AG09309 (cell line): ENCODE measurements around the gene ARHGEF11.
"Not testable (repeated sequence)": the region's sequence is repeated elsewhere in the genome, so short reads cannot be mapped to it uniquely, and the experiment has no call there.

Source experiments
- DNase-seq: peaks from one replicate; pipeline ENCODE4 v3.0.0-alpha.2; 2010; ENCODE audit warnings: low read depth
- H3K4me3 ChIP-seq: 2 replicates; pipeline ENCODE4 v1.5.1; 2011; ENCODE audit warnings: mild to moderate bottlenecking, low read depth, low read length, moderate library complexity; ENCODE audit not compliant: control insufficient read depth
- TF ChIP-seq, protein P1 (sequence below): IDR thresholded peaks from 2 replicates; pipeline ENCODE4 v1.5.1; 2011; ENCODE audit warnings: mild to moderate bottlenecking, low read depth, low read length, inconsistent platforms; ENCODE audit not compliant: insufficient read depth, control insufficient read depth; ENCODE audit errors: missing control alignments

ARHGEF11 gene

GRCh38 chr1:156927215-156928042, 118.1 kb downstream of the ARHGEF11 start:
- TF ChIP-seq, protein P1, sequence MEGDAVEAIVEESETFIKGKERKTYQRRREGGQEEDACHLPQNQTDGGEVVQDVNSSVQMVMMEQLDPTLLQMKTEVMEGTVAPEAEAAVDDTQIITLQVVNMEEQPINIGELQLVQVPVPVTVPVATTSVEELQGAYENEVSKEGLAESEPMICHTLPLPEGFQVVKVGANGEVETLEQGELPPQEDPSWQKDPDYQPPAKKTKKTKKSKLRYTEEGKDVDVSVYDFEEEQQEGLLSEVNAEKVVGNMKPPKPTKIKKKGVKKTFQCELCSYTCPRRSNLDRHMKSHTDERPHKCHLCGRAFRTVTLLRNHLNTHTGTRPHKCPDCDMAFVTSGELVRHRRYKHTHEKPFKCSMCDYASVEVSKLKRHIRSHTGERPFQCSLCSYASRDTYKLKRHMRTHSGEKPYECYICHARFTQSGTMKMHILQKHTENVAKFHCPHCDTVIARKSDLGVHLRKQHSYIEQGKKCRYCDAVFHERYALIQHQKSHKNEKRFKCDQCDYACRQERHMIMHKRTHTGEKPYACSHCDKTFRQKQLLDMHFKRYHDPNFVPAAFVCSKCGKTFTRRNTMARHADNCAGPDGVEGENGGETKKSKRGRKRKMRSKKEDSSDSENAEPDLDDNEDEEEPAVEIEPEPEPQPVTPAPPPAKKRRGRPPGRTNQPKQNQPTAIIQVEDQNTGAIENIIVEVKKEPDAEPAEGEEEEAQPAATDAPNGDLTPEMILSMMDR = peak; percentile 86
- no peak for DNase-seq
- H3K4me3 ChIP-seq = peak overlapping the region; percentile 49

- not testable (repeated sequence) for H3K4me3 ChIP-seq, DNase-seq
Measured at GRCh38 chr1:156926695-156927094, 118.8 kb downstream of the ARHGEF11 start.

DNA sequence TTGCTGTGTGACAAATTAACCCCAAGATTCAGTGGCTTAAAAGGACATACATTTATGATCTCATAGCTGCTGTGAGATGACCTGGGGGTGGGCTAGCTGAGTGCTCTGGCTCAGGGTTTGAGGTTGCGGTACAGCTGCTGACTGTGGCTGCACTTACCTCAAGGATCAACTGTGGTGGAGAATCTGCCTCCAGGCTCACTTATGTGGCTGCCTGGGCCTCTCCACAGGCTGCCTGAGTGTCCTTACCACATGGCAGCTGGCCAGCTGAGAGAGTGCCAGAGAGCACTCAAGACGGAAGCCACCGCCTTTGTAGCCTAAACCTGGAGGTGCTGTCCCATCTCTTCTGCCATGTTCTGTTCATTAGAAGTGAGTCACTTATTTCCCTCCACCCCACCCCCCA, 119.4 kb downstream of the ARHGEF11 start:
- no peak overlapping the region for H3K4me3 ChIP-seq
- no peak for DNase-seq
- TF ChIP-seq, protein P1 = no peak

- no peak overlapping the region for H3K4me3 ChIP-seq
- TF ChIP-seq, protein P1 = no peak
Measured at GRCh38 chr1:156925154-156926010, 120.2 kb downstream of the ARHGEF11 start.

GRCh38 chr1:156924478-156925153, 120.9 kb downstream of the ARHGEF11 start:
- no peak overlapping the region for H3K4me3 ChIP-seq
- DNase-seq = no peak
- TF ChIP-seq, protein P1 = no peak

More at GRCh38 chr1:156925154-156926010, 120.2 kb downstream of the ARHGEF11 start:
- no peak for DNase-seq

- TF ChIP-seq, protein P1 = no peak
- H3K4me3 ChIP-seq = peak overlapping the region; percentile 16
- no peak for DNase-seq
Measured at GRCh38 chr1:156923670-156924477, 121.7 kb downstream of the ARHGEF11 start.
